HEK293T (cell line): ENCODE results near the gene ZNF414.
"Not testable (repeated sequence)": the region's sequence is repeated elsewhere in the genome, so short reads cannot be mapped to it uniquely, and the experiment has no call there.

Experiments
- CTCF ChIA-PET: fragments of 350-600 bp; formaldehyde crosslinking; extraction: SDS; loops from one replicate; lab custom pipeline; 2021; ENCODE audit warnings: antibody characterized with exemption, inconsistent platforms; lab: Yijun Ruan, JAX
- POLR2A ChIA-PET: fragments of 350-600 bp; formaldehyde crosslinking; extraction: SDS; loops from one replicate; lab custom pipeline; 2020; ENCODE audit warnings: antibody characterized with exemption, inconsistent platforms; lab: Yijun Ruan, JAX
- DNase-seq: peaks from one replicate; pipeline ENCODE4 v3.0.0; 2012; ENCODE audit warnings: mixed read lengths; ENCODE audit errors: extremely low spot score
- ARNT ChIP-seq: fragments of 450-650 bp; IDR thresholded peaks from 2 replicates; pipeline ENCODE4 v1.6.1; 2017; ENCODE audit warnings: mild to moderate bottlenecking
- BHLHE40 ChIP-seq: fragments of 450-650 bp; IDR thresholded peaks from 2 replicates; pipeline ENCODE4 v1.6.1; 2016; ENCODE audit warnings: mild to moderate bottlenecking, moderate library complexity, borderline replicate concordance
- CTBP1 ChIP-seq: fragments of 450-650 bp; IDR thresholded peaks from 2 replicates; pipeline ENCODE4 v1.6.1; 2016; ENCODE audit warnings: borderline replicate concordance
- ELF4 ChIP-seq: fragments of 450-650 bp; IDR thresholded peaks from 2 replicates; pipeline ENCODE4 v1.6.1; 2017; ENCODE audit warnings: antibody characterized with exemption
- FOXA1 ChIP-seq: fragments of 450-650 bp; IDR thresholded peaks from 2 replicates; pipeline ENCODE4 v1.6.1; 2016; ENCODE audit warnings: mild to moderate bottlenecking
- FOXK2 ChIP-seq: fragments of 450-650 bp; IDR thresholded peaks from 2 replicates; pipeline ENCODE4 v1.6.1; 2016; ENCODE audit warnings: mild to moderate bottlenecking
- FOXM1 ChIP-seq: fragments of 450-650 bp; IDR thresholded peaks from 2 replicates; pipeline ENCODE4 v1.6.1; 2017; ENCODE audit warnings: mild to moderate bottlenecking, borderline replicate concordance
- HDGF ChIP-seq: fragments of 450-650 bp; IDR thresholded peaks from 2 replicates; pipeline ENCODE4 v1.6.1; 2017; ENCODE audit warnings: antibody characterized with exemption, borderline replicate concordance
- L3MBTL2 ChIP-seq: fragments of 450-650 bp; conservative IDR thresholded peaks from 2 replicates; pipeline ENCODE4 v1.6.1; 2016; ENCODE audit warnings: mild to moderate bottlenecking
- LEF1 ChIP-seq: fragments of 450-650 bp; IDR thresholded peaks from 2 replicates; pipeline ENCODE4 v1.6.1; 2017; ENCODE audit warnings: mild to moderate bottlenecking, borderline replicate concordance
- NFRKB ChIP-seq: fragments of 450-650 bp; IDR thresholded peaks from 2 replicates; pipeline ENCODE4 v1.6.1; 2016; ENCODE audit warnings: mild to moderate bottlenecking, moderate library complexity
- SP1 ChIP-seq: fragments of 450-650 bp; IDR thresholded peaks from 2 replicates; pipeline ENCODE4 v1.6.1; 2017
- SUZ12 ChIP-seq: fragments of 450-650 bp; IDR thresholded peaks from 2 replicates; pipeline ENCODE4 v1.6.1; 2016; ENCODE audit warnings: mild to moderate bottlenecking
- TARDBP ChIP-seq: fragments of 450-650 bp; IDR thresholded peaks from 2 replicates; pipeline ENCODE4 v1.6.1; 2016
- ZNF384 ChIP-seq: fragments of 450-650 bp; IDR thresholded peaks from 2 replicates; pipeline ENCODE4 v1.6.1; 2016
- TF ChIP-seq, protein P1 (sequence below): fragments of 450-650 bp; IDR thresholded peaks from 2 replicates; pipeline ENCODE4 v1.6.1; 2016

ZNF414 gene

DNA sequence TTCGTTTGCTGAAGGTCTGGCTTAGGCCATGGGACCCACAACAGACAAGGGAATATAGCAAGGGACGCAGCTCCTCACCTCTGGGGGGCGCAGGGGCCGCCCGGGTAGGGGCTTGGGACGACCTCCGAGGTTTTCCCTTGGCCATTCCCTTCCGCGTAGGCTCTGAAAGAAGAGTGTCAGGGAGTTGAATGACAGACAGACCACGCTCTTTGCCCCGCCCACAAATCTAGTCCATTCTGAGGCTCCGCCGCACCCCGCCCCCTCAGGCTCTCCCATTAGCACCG lies 11.4 kb upstream of the ZNF414 start:
- ChIA-PET CTCF (interaction anchor here (0.6 to 1.5 kb wide), 5 partner anchors 12 to 115 kb away, joined by 3 to 7 read pairs (median 4); partner anchors contain the start of genes MARCHF2 and ZNF414), POLR2A (interaction anchor here (7.4 kb wide), 1 partner anchor 10 kb away, joined by 121 read pairs; the partner anchor contains the start of gene ZNF414)
- no peak for DNase-seq
- TF ChIP-seq FOXM1 = no peak
- TF ChIP-seq, protein P1, sequence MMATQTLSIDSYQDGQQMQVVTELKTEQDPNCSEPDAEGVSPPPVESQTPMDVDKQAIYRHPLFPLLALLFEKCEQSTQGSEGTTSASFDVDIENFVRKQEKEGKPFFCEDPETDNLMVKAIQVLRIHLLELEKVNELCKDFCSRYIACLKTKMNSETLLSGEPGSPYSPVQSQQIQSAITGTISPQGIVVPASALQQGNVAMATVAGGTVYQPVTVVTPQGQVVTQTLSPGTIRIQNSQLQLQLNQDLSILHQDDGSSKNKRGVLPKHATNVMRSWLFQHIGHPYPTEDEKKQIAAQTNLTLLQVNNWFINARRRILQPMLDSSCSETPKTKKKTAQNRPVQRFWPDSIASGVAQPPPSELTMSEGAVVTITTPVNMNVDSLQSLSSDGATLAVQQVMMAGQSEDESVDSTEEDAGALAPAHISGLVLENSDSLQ = peak; percentile 97

DNA sequence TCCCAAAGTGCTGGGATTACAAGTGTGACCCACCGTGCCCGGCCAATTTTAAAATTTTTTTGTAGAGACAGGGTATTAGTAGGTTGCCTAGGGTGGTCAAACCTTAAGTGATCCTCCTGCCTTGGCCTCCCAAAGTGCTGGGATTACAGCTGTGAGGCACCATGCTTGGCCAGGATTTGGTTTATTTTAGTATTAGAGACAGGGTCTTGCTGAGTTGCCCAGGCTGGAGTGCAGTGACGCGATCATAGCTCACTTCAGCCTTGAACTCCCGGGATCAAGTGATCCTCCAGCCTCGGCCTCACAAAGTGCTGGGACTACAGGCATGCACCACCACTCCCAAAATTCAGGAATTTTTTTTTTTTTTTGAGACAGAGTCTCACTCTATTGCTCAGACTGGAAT lies 5.4 kb upstream of the ZNF414 start:
- no peak for DNase-seq
- CTCF ChIA-PET = no interaction called here
- POLR2A ChIA-PET = no interaction called here
- TF ChIP-seq TARDBP = no peak
- no peak for TF ChIP-seq SUZ12
- no peak for TF ChIP-seq ARNT
- no peak for TF ChIP-seq NFRKB
- no peak for TF ChIP-seq FOXM1

DNA sequence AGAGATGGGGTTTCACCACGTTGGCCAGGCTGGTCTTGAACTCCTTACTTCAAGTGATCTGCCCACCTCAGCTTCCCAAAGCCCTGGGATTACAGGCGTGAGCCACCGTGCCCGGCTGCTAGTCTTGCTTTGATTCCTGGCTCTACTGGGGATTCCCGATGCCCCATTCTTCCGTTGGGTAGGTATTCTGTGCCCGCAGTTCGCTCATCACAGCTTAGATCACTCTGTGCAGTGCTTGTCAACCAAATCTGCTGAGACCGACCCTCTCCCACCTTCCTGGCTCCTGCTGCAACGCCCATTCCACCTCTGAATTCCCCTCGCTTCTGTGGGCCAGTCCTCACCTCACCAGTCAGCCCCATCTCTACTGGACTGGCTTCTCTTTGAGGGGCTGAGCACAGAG lies 4.6 kb upstream of the ZNF414 start:
- POLR2A ChIA-PET = no interaction called here
- CTCF ChIA-PET = no interaction called here
- TF ChIP-seq CTBP1 = no peak
- TF ChIP-seq BHLHE40 = no peak
- TF ChIP-seq SUZ12 = no peak
- TF ChIP-seq SP1 = no peak
- no peak for TF ChIP-seq LEF1
- TF ChIP-seq TARDBP = no peak
- TF ChIP-seq FOXK2 = no peak
- TF ChIP-seq ARNT = no peak
- TF ChIP-seq FOXA1 = no peak
- TF ChIP-seq ZNF384 = no peak
- no peak for TF ChIP-seq NFRKB
- TF ChIP-seq FOXM1 = no peak
- TF ChIP-seq L3MBTL2 = no peak
- no peak for DNase-seq

DNA sequence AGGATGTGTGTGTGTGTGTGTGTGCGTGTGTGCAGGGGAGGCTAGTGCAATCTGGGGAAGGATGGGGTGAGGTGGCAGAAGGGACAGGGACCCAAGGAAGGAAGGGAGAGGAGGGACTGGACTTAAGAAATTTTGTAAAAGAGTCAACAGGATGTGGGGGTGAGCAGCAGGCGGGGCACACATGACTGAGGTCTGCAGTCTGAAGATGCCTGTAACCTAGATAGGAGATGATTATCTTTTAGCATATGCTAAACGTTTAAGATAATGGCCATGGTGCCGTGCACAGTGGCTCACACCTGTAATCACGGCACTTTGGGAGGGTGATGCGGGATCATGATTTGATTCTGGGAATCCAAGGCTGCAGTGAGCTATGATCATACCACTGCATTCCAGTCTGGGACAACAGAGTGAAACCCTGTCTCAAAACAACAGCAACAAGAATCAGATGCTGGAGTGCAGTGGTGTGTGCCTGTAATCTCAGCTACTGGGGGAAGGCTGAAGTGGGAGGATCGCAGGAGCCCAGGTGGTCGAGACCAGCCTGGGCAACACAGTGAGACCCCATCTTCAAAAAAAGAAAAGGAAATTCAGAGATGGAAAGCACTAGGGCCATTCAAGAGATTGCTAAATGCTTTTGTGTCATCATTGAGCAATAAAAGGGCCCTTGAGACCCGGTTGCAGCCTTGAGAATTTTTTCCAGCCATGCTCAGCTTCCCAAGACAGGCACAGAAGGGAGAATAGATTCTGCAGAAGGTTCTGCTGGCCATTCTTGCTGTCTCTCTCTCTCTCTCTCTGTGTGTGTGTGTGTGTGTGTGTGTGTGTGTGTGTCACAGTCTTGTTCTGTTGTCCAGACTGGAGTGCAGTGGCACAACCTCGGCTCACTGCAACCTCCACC lies 3.8 kb upstream of the ZNF414 start:
- CTCF ChIA-PET = no interaction called here
- POLR2A ChIA-PET = no interaction called here
- TF ChIP-seq FOXA1 (no peak), FOXM1 (no peak), FOXK2 (no peak), HDGF (no peak), ARNT (no peak), L3MBTL2 (no peak), SP1 (no peak), ZNF384 (no peak), TARDBP (no peak)
- DNase-seq = no peak

DNA sequence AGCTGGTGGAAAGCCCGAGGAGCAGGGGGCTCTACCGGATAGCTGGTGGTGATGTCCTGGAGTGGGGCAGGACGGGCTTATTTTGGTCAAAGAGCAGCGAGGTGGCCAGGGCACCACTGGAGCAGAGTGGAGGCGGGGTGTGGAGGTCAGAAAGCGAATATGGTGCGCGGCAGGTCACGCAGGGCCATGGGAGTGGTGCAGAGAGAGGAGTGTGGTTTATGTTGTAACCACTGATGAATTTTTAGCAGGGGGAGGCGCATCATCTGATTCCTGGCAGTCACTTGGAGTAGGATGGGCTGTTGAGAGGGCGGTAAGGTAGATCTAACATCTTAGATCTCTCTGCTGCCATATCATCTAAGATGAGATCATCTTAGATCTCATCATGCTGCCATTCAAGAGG lies 1.4 kb upstream of the ZNF414 start:
- no peak for TF ChIP-seq ARNT
- TF ChIP-seq CTBP1 = no peak
- TF ChIP-seq SUZ12 = no peak
- TF ChIP-seq ELF4 = no peak
- TF ChIP-seq LEF1 = no peak
- TF ChIP-seq SP1 = no peak
- no peak for TF ChIP-seq FOXK2
- ChIA-PET CTCF (no interaction called here), POLR2A (interaction anchor here (1.7 to 4.2 kb wide), 7 partner anchors 10 to 110 kb away, joined by 5 to 121 read pairs (median 18); partner anchors contain the start of gene MARCHF2)
- no peak for DNase-seq

DNA sequence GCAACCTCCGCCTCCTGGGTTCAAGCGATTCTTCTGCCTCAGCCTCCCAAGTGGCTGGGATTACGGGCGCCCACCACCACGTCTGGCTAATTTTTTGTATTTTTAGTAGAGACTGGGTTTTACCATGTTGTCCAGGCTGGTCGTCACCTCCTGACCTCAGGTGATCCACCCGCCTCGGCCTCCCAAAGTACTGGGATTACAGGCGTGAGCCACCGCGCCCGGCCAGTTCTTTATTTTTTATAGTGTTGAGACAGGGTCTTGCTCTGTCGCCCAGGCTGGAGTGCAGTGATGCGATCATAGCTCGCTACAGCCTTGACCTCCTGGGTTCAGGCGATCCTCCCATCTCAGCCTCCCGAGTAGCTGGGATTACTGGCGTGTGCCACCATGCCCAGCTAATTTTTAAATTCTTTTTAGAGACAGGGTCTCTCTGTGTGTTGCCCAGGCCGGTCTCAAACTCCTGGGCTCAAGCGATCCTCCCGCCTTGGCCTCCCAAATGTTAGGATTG lies 590 bp upstream of the ZNF414 start:
- CTCF ChIA-PET, DNase-seq: not testable (repeated sequence)
- POLR2A ChIA-PET = interaction anchor here (0.9 to 4.2 kb wide), 30 partner anchors 9 to 247 kb away, joined by 3 to 121 read pairs (median 6); partner anchors contain the start of genes HNRNPM, MARCHF2 and RAB11B

DNA sequence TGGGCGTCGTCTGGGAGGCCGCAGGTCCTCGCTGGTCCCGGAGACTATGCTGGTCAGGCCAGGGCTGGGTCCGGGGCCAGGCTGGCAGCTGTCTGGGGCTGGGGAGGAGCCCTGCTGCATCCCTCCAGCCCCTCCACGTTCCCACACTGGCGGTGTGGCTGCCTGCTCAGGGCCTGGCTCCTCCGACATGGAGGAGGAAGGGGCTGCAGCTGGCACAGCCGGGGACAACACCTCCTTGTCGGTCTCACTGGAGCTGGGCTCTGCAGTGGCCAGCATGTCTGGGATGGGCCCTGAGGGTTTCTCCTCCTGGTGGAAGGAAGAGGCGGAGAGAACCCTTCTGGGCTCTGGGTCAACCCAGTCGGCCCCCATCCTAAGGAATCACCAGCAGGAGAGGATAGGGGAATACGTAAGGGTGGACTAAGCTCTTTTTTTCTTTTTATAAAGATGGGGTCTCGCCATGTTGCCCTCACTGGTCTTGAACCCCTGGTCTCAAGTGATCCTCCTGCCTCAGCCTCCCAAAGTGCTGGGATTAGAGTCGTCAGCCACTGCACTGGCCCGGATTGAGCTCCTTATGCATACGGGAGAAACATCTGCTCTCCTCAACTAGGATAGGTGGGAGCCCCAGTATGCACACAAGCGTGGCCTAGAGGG lies 806 bp downstream of the ZNF414 start:
- DNase-seq = peak; percentile 9
- POLR2A ChIA-PET = interaction anchor here (0.6 to 4.2 kb wide), 37 partner anchors 8 to 644 kb away, joined by 3 to 121 read pairs (median 5); partner anchors contain the start of genes HNRNPM, MAP2K7, MARCHF2 and RAB11B
- no peak for TF ChIP-seq LEF1
- TF ChIP-seq L3MBTL2 = no peak
- TF ChIP-seq ARNT = no peak
- TF ChIP-seq NFRKB = no peak
- TF ChIP-seq SP1 = no peak
- TF ChIP-seq, protein P1 = no peak
- no peak for TF ChIP-seq FOXA1
- TF ChIP-seq CTBP1 = no peak
- TF ChIP-seq TARDBP = no peak
- no peak for TF ChIP-seq FOXK2
- no peak for TF ChIP-seq BHLHE40
- no peak for TF ChIP-seq FOXM1
- TF ChIP-seq HDGF = no peak
- TF ChIP-seq SUZ12 = no peak
- TF ChIP-seq ZNF384 = no peak
- no peak for TF ChIP-seq ELF4
- CTCF ChIA-PET = interaction anchor here (0.8 to 1.6 kb wide), 3 partner anchors 12 to 67 kb away, joined by 3 to 5 read pairs (median 5); no protein-coding TSS in a partner anchor
